LNCaP clone FGC (cell line): ENCODE data around the gene FAM124A.

Experiments
- DNase-seq: peaks from one replicate; pipeline ENCODE4 v3.0.0-alpha.2; 2011; ENCODE audit warnings: low read depth
- H3K4me3 ChIP-seq: 2 replicates; pipeline ENCODE4 v1.5.1; 2011; ENCODE audit warnings: mild to moderate bottlenecking, low read depth, low read length, control low read depth
- CTCF ChIP-seq: IDR thresholded peaks from 2 replicates; pipeline ENCODE4 v1.5.1; 2012; ENCODE audit warnings: mild to moderate bottlenecking; ENCODE audit not compliant: control insufficient read depth, insufficient read depth; ENCODE audit errors: extremely low read depth

The FAM124A gene

GRCh38 chr13:51225029-51225428 is 2.8 kb downstream of the FAM124A start:
- DNase-seq: no peak
- no peak for TF ChIP-seq CTCF
- no peak overlapping the region for H3K4me3 ChIP-seq

- TF ChIP-seq CTCF: no peak
- H3K4me3 ChIP-seq: no peak overlapping the region
- no peak for DNase-seq
Observed at GRCh38 chr13:51227404-51227803, 5.2 kb downstream of the FAM124A start.

- H3K4me3 ChIP-seq: no peak overlapping the region
- no peak for DNase-seq
- TF ChIP-seq CTCF: no peak
Observed at GRCh38 chr13:51229101-51229719, 7.0 kb downstream of the FAM124A start.

GRCh38 chr13:51229731-51230130 is 7.5 kb downstream of the FAM124A start:
- H3K4me3 ChIP-seq: no peak overlapping the region

GRCh38 chr13:51230477-51231105 is 8.4 kb downstream of the FAM124A start:
- no peak for DNase-seq
- H3K4me3 ChIP-seq: no peak overlapping the region
- TF ChIP-seq CTCF: no peak

More at GRCh38 chr13:51229731-51230130, 7.5 kb downstream of the FAM124A start:
- no peak for DNase-seq
- no peak for TF ChIP-seq CTCF

GRCh38 chr13:51231456-51231855 is 9.3 kb downstream of the FAM124A start:
- no peak overlapping the region for H3K4me3 ChIP-seq
- no peak for DNase-seq
- TF ChIP-seq CTCF: no peak

- no peak for TF ChIP-seq CTCF
- DNase-seq: no peak
- no peak overlapping the region for H3K4me3 ChIP-seq
Observed at GRCh38 chr13:51232328-51232727, 10.1 kb downstream of the FAM124A start.
